Measurements from ENCODE around the gene SH3RF1.

Gene SH3RF1

DNA sequence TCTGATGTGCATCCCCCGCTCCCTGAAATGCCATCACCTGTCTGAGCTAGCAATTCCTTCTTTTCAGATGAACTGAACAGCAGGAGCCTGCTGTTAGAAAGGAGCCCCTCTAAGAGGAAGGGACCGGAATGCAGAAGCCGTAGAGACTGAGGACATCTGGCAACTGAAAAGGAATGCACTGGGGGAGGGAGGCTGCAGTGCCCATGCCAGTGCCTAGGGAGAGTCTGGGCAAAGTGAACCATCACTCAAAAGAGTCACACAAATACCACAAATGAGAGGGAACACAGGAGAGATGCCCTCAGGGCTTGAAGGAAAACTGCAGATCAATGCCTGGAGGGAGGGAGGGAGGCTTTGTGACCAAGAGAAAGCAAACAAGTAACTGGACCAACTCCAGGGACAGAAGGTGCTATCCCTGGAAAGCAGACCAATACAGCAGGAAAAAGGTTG lies 166.8 kb downstream of the SH3RF1 start:
- WGBS, 2 experiments (ENCODE audit: insufficient coverage in 2 of 2): 31 to 64% methylated on average over 3 of the region's 3 CpGs
- H3K36me3 ChIP-seq (ENCODE audit: control insufficient read depth, insufficient read depth, low read length): peaks cover 39% of the 10 kb centered on the region

DNA sequence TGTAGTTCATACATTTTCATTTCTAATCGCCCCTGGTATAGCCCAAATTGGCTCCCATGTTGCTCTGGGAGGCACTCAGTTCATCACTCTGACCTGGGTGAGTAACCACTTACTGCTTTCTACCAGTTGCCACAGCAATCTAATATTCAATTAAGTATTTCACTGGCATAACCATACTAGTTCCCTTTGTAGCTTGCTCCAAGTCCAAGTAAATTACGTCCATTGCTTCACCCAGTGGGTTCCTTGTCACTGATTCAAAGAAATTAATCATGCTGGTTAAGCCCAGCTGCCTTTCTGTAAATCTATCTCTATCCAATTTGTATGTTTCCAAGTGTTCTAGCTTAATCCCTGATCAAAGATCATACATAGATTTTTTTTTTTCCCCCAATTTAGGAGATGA lies 168.7 kb downstream of the SH3RF1 start:
- Histone ChIP-seq H3K27ac (ENCODE audit: low read depth, low read length, severe bottlenecking) (no peak overlapping the region), H3K4me3 (ENCODE audit: extremely low read depth, insufficient read depth, low read length, poor library complexity, severe bottlenecking) (no peak overlapping the region), H3K4me1 (ENCODE audit: control insufficient read depth, insufficient read depth, low read length, poor library complexity, severe bottlenecking) (peaks cover 5% of the 10 kb centered on the region), H3K36me3 (ENCODE audit: control insufficient read depth, insufficient read depth, low read length) (peaks cover 58% of the 10 kb centered on the region), H3K9me3 (ENCODE audit: control insufficient read depth, low read length) (no peaks in the 10 kb centered on the region)
- WGBS, 2 experiments (ENCODE audit: insufficient coverage in 2 of 2): 87 to 93% methylated on average over 2 of the region's 2 CpGs

More for the DNA sequence above, 166.8 kb downstream of the SH3RF1 start:
- peaks cover 5% of the 10 kb centered on the region for H3K4me1 ChIP-seq (ENCODE audit: control insufficient read depth, insufficient read depth, low read length, poor library complexity, severe bottlenecking)
- no peak overlapping the region for H3K27ac ChIP-seq (ENCODE audit: low read depth, low read length, severe bottlenecking)
- H3K9me3 ChIP-seq (ENCODE audit: control insufficient read depth, low read length): no peaks in the 10 kb centered on the region
- H3K4me3 ChIP-seq (ENCODE audit: extremely low read depth, insufficient read depth, low read length, poor library complexity, severe bottlenecking): no peak overlapping the region

DNA sequence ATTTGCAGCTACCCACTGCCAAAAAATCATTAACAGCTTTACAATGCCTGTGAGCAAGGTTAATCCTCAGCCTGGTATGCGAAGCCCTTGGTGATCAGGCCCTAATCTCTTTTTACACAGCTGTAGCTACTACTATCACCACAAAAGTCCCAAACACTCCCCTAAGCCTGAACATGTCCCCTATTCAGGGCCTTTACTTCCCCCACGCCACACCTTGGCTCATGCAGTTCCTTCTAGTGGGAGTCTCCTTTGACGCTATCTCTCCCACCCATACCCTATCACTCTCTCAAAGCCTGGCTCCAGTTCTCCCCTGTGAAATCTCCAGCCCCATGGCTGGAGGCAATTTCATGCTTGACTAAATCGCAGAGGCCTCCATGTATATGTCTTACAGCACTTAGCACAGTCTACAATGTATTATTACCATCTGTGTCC lies 170.1 kb downstream of the SH3RF1 start:
- 91 to 93% methylated on average over 3 to 4 of the region's 4 CpGs for WGBS, 2 experiments (ENCODE audit: insufficient coverage in 2 of 2)
- peaks cover 5% of the 10 kb centered on the region for H3K4me1 ChIP-seq (ENCODE audit: control insufficient read depth, insufficient read depth, low read length, poor library complexity, severe bottlenecking)
- H3K36me3 ChIP-seq (ENCODE audit: control insufficient read depth, insufficient read depth, low read length): peaks cover 61% of the 10 kb centered on the region
- H3K4me3 ChIP-seq (ENCODE audit: extremely low read depth, insufficient read depth, low read length, poor library complexity, severe bottlenecking): no peak overlapping the region
- no peaks in the 10 kb centered on the region for H3K9me3 ChIP-seq (ENCODE audit: control insufficient read depth, low read length)
- H3K27ac ChIP-seq (ENCODE audit: low read depth, low read length, severe bottlenecking): no peak overlapping the region

DNA sequence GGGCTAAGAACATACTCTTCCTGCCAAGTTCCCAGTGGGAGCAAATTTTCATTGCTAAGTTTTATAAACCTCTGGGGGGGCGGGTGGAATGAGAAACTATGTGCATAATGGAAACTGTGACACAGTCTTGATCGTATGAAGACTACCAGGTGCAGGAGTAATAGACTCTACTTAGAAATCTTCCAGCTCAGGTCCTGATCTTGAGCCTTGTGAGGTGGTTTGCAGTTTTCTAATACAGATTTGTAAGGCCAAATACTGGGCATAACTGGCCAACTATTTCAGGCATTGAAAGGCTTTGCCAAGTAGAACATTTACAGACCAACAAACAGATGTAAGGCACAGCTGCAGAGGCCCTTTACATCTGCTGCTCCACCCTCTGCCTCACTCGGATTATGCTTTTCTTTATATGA lies 171.0 kb downstream of the SH3RF1 start:
- H3K4me1 ChIP-seq (ENCODE audit: control insufficient read depth, insufficient read depth, low read length, poor library complexity, severe bottlenecking): peaks cover 5% of the 10 kb centered on the region
- H3K4me3 ChIP-seq (ENCODE audit: extremely low read depth, insufficient read depth, low read length, poor library complexity, severe bottlenecking): no peak overlapping the region
- no peak overlapping the region for H3K27ac ChIP-seq (ENCODE audit: low read depth, low read length, severe bottlenecking)
- H3K9me3 ChIP-seq (ENCODE audit: control insufficient read depth, low read length): no peaks in the 10 kb centered on the region
- peaks cover 65% of the 10 kb centered on the region for H3K36me3 ChIP-seq (ENCODE audit: control insufficient read depth, insufficient read depth, low read length)
- WGBS, 2 experiments (ENCODE audit: insufficient coverage in 2 of 2): 94% methylated on average over 2 of the region's 3 CpGs

DNA sequence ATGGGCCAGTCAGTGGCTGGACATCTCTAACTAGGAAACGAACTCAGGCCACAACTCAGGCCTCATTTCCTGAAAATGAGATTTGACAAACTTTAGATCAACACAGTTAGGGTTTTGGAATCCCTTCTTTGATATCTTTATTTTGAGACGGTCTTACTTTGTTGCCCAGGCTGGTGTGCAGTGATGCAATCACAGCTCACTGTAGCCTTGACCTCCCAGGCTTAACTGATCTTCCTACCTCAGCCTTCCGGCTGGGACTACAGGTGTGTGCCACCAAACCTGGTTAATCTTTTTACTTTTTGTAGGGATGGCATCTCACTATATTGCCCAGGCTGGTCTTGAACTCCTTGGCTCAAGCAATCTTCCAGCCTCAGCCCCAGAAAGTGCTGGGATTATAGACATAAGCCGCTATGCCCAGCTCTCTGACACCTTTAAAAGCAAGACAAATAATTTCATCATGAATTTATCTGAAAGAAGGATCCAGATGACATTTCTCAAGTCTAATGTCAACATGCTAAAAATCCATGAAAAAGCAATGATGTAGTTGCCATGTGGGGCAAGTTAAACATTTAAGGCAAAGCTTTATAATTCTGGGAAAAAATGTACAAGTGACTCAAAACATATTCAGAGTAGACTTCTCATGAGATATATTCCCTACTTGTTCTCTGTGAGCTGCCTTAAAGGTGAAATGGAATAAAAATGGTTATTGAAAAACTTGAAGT lies 171.6 kb downstream of the SH3RF1 start:
- WGBS, 2 experiments (ENCODE audit: insufficient coverage in 2 of 2): 92 to 100% methylated on average over 2 to 4 of the region's 4 CpGs
- H3K36me3 ChIP-seq (ENCODE audit: control insufficient read depth, insufficient read depth, low read length): peaks cover 66% of the 10 kb centered on the region
- no peak overlapping the region for H3K27ac ChIP-seq (ENCODE audit: low read depth, low read length, severe bottlenecking)
- no peak overlapping the region for H3K4me3 ChIP-seq (ENCODE audit: extremely low read depth, insufficient read depth, low read length, poor library complexity, severe bottlenecking)
- H3K9me3 ChIP-seq (ENCODE audit: control insufficient read depth, low read length): no peaks in the 10 kb centered on the region
- H3K4me1 ChIP-seq (ENCODE audit: control insufficient read depth, insufficient read depth, low read length, poor library complexity, severe bottlenecking): peaks cover 5% of the 10 kb centered on the region

DNA sequence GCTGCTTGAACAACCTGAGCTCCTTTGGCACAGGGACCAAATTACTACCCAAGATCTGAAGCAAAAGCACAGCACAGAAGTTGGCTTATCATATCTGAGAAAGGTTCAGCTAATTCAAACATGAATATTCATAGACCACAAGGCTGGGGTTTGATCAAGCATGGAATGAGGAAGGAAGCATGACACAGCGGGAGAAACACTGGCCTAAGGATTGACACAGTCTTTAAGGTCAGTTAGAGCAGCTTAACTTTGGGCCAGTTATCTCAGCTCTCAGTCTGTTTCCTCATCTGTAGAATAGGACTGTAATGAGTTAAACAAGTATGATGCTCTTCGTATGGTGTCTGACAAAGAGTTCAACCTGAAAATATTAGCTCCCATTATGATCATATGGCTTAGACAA lies 172.2 kb downstream of the SH3RF1 start:
- 100% methylated on average over 1 to 2 of the region's 2 CpGs for WGBS, 2 experiments (ENCODE audit: insufficient coverage in 2 of 2)
- H3K36me3 ChIP-seq (ENCODE audit: control insufficient read depth, insufficient read depth, low read length): peaks cover 66% of the 10 kb centered on the region
- H3K9me3 ChIP-seq (ENCODE audit: control insufficient read depth, low read length): no peaks in the 10 kb centered on the region
- H3K4me1 ChIP-seq (ENCODE audit: control insufficient read depth, insufficient read depth, low read length, poor library complexity, severe bottlenecking): no peaks in the 10 kb centered on the region
- no peak overlapping the region for H3K4me3 ChIP-seq (ENCODE audit: extremely low read depth, insufficient read depth, low read length, poor library complexity, severe bottlenecking)
- no peak overlapping the region for H3K27ac ChIP-seq (ENCODE audit: low read depth, low read length, severe bottlenecking)

DNA sequence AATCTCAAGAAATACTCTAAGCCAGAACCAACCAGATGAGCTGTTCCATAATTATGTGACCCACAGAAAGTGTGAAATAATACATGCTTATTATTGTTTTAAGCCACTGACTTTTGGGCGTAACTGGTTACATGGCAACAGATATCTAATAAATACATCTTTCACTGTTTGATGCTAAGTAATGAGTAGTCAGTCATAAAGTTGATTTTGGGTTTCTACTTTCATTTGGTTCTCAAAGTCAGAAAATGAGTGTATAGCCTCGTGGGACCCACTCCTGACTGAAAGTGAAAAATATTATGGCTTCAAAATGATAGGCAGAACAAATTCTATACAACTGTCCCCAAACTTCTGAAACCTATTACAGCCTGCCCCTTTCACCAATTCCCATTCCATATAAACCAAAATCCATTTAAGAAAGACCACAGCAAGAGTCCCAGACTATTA lies 172.7 kb downstream of the SH3RF1 start:
- WGBS, 2 experiments (ENCODE audit: insufficient coverage in 2 of 2): no CpG with 5 or more reads among the region's 2 CpGs
- Histone ChIP-seq H3K4me1 (ENCODE audit: control insufficient read depth, insufficient read depth, low read length, poor library complexity, severe bottlenecking) (no peaks in the 10 kb centered on the region), H3K9me3 (ENCODE audit: control insufficient read depth, low read length) (no peaks in the 10 kb centered on the region), H3K27ac (ENCODE audit: low read depth, low read length, severe bottlenecking) (no peak overlapping the region), H3K36me3 (ENCODE audit: control insufficient read depth, insufficient read depth, low read length) (peaks cover 64% of the 10 kb centered on the region), H3K4me3 (ENCODE audit: extremely low read depth, insufficient read depth, low read length, poor library complexity, severe bottlenecking) (no peak overlapping the region)

DNA sequence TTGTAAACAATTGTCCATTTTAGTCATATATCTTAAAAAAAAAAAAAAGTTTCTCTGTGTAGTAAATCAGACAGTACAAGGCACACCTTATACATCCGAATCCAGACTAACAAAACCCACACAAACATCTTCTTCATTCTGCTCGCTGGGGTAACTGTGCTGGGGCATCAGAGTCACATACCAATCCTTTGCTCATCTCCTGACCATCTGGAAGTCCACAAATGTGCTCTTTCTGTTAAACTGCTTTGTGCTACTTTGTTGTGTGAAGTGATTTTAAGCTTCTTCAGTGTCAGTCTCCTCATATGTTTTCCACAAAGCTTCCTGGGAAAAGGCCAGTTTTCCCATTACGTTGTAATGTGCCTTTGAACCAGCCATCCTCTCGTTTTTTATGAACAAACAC lies 174.5 kb downstream of the SH3RF1 start:
- Histone ChIP-seq H3K27ac (ENCODE audit: low read depth, low read length, severe bottlenecking) (no peak overlapping the region), H3K36me3 (ENCODE audit: control insufficient read depth, insufficient read depth, low read length) (peaks cover 69% of the 10 kb centered on the region), H3K4me3 (ENCODE audit: extremely low read depth, insufficient read depth, low read length, poor library complexity, severe bottlenecking) (no peak overlapping the region), H3K4me1 (ENCODE audit: control insufficient read depth, insufficient read depth, low read length, poor library complexity, severe bottlenecking) (no peaks in the 10 kb centered on the region), H3K9me3 (ENCODE audit: control insufficient read depth, low read length) (peaks cover 11% of the 10 kb centered on the region)
- WGBS, 2 experiments (ENCODE audit: insufficient coverage in 2 of 2): 100% methylated on average over 1 of the region's 4 CpGs; no CpG with 5 or more reads in 1 of the 2 experiments

DNA sequence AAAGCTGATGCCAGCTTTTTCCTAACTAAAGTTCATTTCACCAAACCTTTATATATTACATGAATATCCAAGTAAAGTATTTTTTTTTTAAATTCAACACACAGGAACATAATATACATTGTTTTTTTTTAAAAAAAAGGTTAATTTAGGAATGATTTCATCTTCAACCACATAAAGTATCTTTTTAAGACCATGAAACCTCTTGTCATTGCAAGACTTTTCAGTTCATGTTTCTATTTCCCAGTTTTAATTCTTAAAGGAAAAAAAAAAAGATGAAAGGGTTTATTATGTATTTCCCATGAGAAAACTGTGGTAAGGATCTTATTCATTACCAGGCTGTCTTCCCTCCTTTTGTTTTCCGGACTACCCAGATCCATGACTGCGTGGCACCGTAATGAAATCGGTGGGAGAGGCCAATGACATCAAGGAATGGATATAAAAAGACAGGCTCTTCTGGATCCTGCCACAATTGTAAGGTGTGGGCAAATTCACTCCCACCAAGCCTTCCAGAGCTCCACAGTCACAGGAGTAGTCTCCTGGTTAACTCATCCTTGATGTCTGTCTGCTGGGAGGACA lies 176.0 kb downstream of the SH3RF1 start:
- H3K4me3 ChIP-seq (ENCODE audit: extremely low read depth, insufficient read depth, low read length, poor library complexity, severe bottlenecking): no peak overlapping the region
- H3K9me3 ChIP-seq (ENCODE audit: control insufficient read depth, low read length): peaks cover 18% of the 10 kb centered on the region
- peaks cover 71% of the 10 kb centered on the region for H3K36me3 ChIP-seq (ENCODE audit: control insufficient read depth, insufficient read depth, low read length)
- WGBS, 2 experiments (ENCODE audit: insufficient coverage in 2 of 2): 96 to 100% methylated on average over 1 to 4 of the region's 4 CpGs
- H3K4me1 ChIP-seq (ENCODE audit: control insufficient read depth, insufficient read depth, low read length, poor library complexity, severe bottlenecking): no peaks in the 10 kb centered on the region
- H3K27ac ChIP-seq (ENCODE audit: low read depth, low read length, severe bottlenecking): no peak overlapping the region

DNA sequence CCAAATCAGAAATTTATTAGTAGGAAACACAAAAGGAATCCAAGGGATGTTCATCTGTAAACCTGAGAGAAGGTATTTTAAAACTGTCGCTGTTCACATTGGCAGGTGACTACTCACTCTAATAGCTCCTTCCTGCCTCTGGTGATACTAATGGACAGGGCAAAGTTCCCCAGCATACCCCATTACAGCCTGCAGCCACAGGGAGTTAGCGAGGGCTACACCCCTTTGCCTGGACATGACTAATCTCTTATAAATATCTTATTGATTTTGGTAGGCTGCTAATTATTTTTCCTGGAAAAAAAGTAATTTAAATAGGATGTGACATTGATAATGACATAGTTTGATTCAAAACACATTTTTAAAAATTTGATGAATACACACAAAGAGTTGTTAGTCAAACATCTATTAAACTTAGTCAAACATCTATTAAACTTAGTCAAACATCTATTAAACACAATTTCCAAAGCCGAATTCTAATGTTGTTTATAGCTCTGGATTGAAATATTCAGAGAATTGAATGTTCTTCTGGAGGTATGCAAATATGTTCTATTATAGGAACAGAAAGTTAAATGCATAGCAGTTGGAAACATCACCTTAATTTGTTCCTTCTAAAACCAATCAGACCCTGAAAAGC lies 177.8 kb downstream of the SH3RF1 start:
- H3K4me3 ChIP-seq (ENCODE audit: extremely low read depth, insufficient read depth, low read length, poor library complexity, severe bottlenecking): no peak overlapping the region
- H3K27ac ChIP-seq (ENCODE audit: low read depth, low read length, severe bottlenecking): no peak overlapping the region
- peaks cover 18% of the 10 kb centered on the region for H3K9me3 ChIP-seq (ENCODE audit: control insufficient read depth, low read length)
- no CpG with 5 or more reads among the region's 3 CpGs for WGBS, 2 experiments (ENCODE audit: insufficient coverage in 2 of 2)
- H3K4me1 ChIP-seq (ENCODE audit: control insufficient read depth, insufficient read depth, low read length, poor library complexity, severe bottlenecking): no peaks in the 10 kb centered on the region
- H3K36me3 ChIP-seq (ENCODE audit: control insufficient read depth, insufficient read depth, low read length): peaks cover 60% of the 10 kb centered on the region

Measured in mesodermal cell (in vitro differentiated cells).